ENCODE data around the gene FAIM2.

Gene FAIM2

GRCh38 chr12:49824416-49824815, 79.3 kb downstream of the FAIM2 start:
- H3K4me3 ChIP-seq (ENCODE audit: low read length): no peak overlapping the region
- no peak for TF ChIP-seq CTCF (IDR thresholded peaks at IDR 0.05; ENCODE audit: insufficient read depth, low read depth, low read length, missing control alignments)
- no peak for DNase-seq (ENCODE audit: low read depth)

GRCh38 chr12:49823951-49824350, 79.7 kb downstream of the FAIM2 start:
- DNase-seq (ENCODE audit: low read depth): no peak
- H3K4me3 ChIP-seq (ENCODE audit: low read length): no peak overlapping the region
- TF ChIP-seq CTCF (IDR thresholded peaks at IDR 0.05; ENCODE audit: insufficient read depth, low read depth, low read length, missing control alignments): no peak

- DNase-seq (ENCODE audit: low read depth): no peak
- no peak for TF ChIP-seq CTCF (IDR thresholded peaks at IDR 0.05; ENCODE audit: insufficient read depth, low read depth, low read length, missing control alignments)
- H3K4me3 ChIP-seq (ENCODE audit: low read length): no peak overlapping the region
Measured at GRCh38 chr12:49823350-49823749, 80.3 kb downstream of the FAIM2 start.

DNA sequence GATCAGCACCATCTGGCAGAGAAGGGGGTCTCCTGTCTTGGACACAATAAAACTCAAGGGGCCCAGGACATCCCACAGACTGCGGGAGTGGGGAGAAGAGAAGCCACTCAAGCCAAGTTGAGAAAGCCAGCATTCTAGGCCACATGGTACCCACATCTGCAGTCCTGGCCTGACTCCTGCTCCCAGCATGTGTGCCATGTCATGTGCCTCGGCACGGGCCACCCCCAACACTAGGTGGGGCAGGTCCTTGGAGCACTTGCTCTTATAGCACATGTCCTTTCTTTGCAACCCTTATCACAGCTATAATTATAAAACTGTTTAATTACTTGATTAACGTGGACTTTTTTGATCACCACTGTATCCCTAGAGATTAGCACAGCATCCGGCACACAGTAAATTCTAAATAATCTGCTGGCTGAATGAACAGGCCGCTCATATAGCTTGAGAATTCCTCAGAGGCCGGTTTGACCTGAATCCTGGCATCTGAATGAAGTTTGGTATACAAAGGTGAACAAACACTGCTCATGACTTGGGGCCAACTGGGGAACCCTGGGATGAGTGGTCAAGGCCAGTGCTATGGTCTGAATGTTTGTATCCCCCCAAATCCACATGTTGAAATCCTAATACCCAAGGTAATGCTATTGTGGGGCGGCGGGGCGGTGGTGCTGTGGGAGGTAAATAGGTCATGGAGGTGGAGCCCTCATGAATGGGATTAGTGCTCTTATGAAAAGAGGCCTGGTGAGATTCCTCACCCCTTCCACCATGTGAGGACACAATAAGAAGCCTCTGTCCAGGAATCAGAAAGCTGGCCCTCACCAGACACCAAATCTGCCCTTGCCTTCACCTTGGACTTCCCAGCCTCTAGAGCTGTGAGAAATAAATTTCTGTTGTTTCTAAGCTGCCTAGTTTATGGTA, 82.1 kb downstream of the FAIM2 start:
- DNase-seq (ENCODE audit: low read depth): no peak
- TF ChIP-seq CTCF (IDR thresholded peaks at IDR 0.05; ENCODE audit: insufficient read depth, low read depth, low read length, missing control alignments): no peak
- no peak overlapping the region for H3K4me3 ChIP-seq (ENCODE audit: low read length)

GRCh38 chr12:49819786-49820185, 83.9 kb downstream of the FAIM2 start:
- no peak overlapping the region for H3K4me3 ChIP-seq (ENCODE audit: low read length)
- no peak for DNase-seq (ENCODE audit: low read depth)
- no peak for TF ChIP-seq CTCF (IDR thresholded peaks at IDR 0.05; ENCODE audit: insufficient read depth, low read depth, low read length, missing control alignments)

GRCh38 chr12:49818241-49818895, 85.3 kb downstream of the FAIM2 start:
- no peak overlapping the region for H3K4me3 ChIP-seq (ENCODE audit: low read length)
- DNase-seq (ENCODE audit: low read depth): no peak
- no peak for TF ChIP-seq CTCF (IDR thresholded peaks at IDR 0.05; ENCODE audit: insufficient read depth, low read depth, low read length, missing control alignments)

All from epithelial cell of esophagus (primary cell).